Neural cell (in vitro differentiated cells): ENCODE results near the gene TPRA1.
"Not testable (repeated sequence)": the region's sequence is repeated elsewhere in the genome, so short reads cannot be mapped to it uniquely, and the experiment has no call there.

Experiments
- CTCF ChIP-seq: fragments of 450-650 bp; IDR thresholded peaks from 2 replicates; pipeline ENCODE4 v1.5.1; 2014; ENCODE audit warnings: antibody characterized with exemption, mild to moderate bottlenecking, moderate library complexity; ENCODE audit not compliant: poor library complexity, severe bottlenecking
- EP300 ChIP-seq: fragments of 450-650 bp; conservative IDR thresholded peaks from 2 replicates; pipeline ENCODE4 v1.6.1; 2014; ENCODE audit warnings: antibody characterized with exemption, mild to moderate bottlenecking, moderate library complexity; ENCODE audit not compliant: poor library complexity, severe bottlenecking
- EZH2 ChIP-seq: fragments of 200-600, 300-800 bp; shearing (Covaris generic), sonication (generic); IDR thresholded peaks from 2 replicates; pipeline ENCODE4 v1.6.1; 2014; ENCODE audit warnings: antibody characterized with exemption, low read length, borderline replicate concordance, mild to moderate bottlenecking; ENCODE audit not compliant: insufficient read depth, poor library complexity, severe bottlenecking
- POLR2AphosphoS5 ChIP-seq: IDR thresholded peaks from 2 replicates; pipeline ENCODE4 v1.6.1; 2012
- RAD21 ChIP-seq: fragments of 450-650 bp; conservative IDR thresholded peaks from 2 replicates; pipeline ENCODE4 v1.6.1; 2014; ENCODE audit warnings: antibody characterized with exemption, mild to moderate bottlenecking, moderate library complexity
- TAF1 ChIP-seq: IDR thresholded peaks from 2 replicates; pipeline ENCODE4 v1.6.1; 2012; ENCODE audit warnings: low read depth
- TF ChIP-seq, protein P1 (sequence below): IDR thresholded peaks from 2 replicates; pipeline ENCODE4 v1.6.1; 2012; ENCODE audit warnings: borderline replicate concordance

GRCh38 chr3:127530863-127531262, 59.7 kb downstream of the TPRA1 start:
- not testable (repeated sequence) for TF ChIP-seq CTCF, TAF1, EP300, POLR2AphosphoS5, RAD21, EZH2
- TF ChIP-seq, protein P1, sequence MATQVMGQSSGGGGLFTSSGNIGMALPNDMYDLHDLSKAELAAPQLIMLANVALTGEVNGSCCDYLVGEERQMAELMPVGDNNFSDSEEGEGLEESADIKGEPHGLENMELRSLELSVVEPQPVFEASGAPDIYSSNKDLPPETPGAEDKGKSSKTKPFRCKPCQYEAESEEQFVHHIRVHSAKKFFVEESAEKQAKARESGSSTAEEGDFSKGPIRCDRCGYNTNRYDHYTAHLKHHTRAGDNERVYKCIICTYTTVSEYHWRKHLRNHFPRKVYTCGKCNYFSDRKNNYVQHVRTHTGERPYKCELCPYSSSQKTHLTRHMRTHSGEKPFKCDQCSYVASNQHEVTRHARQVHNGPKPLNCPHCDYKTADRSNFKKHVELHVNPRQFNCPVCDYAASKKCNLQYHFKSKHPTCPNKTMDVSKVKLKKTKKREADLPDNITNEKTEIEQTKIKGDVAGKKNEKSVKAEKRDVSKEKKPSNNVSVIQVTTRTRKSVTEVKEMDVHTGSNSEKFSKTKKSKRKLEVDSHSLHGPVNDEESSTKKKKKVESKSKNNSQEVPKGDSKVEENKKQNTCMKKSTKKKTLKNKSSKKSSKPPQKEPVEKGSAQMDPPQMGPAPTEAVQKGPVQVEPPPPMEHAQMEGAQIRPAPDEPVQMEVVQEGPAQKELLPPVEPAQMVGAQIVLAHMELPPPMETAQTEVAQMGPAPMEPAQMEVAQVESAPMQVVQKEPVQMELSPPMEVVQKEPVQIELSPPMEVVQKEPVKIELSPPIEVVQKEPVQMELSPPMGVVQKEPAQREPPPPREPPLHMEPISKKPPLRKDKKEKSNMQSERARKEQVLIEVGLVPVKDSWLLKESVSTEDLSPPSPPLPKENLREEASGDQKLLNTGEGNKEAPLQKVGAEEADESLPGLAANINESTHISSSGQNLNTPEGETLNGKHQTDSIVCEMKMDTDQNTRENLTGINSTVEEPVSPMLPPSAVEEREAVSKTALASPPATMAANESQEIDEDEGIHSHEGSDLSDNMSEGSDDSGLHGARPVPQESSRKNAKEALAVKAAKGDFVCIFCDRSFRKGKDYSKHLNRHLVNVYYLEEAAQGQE = not testable (repeated sequence)
